NOMO-1 treated with dmso at 0.1 percent for 144 hours (cell line): ENCODE data around the gene ZNF280C.
"Not testable (repeated sequence)": the region's sequence is repeated elsewhere in the genome, so short reads cannot be mapped to it uniquely, and the experiment has no call there.

Source experiments
- DNase-seq: peaks from one replicate; lab custom pipeline; 2025; ENCODE audit not compliant: unreplicated experiment; lab: John Stamatoyannopoulos, UW

The ZNF280C gene

GRCh38 chrX:130261296-130261893 is 7.3 kb downstream of the ZNF280C start:
- no peak for DNase-seq

DNA sequence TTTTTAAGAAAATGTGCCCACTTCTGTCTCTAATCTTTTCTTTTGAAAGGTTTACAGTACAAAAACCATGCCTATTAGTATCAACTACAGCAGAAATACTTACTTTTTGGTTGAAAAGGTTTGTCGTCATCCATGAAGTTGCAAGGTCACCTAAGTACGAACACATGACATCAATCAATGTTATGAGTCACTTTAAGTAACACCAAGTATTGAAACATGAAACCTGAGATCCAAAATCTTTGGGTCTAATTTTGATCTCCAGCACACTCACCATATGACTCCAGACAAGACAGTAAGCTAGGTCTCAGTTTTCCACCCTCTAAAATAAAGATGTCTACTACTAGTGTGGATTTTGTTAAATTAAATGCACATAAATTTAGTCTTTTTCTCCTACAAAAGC is 8.4 kb downstream of the ZNF280C start:
- no peak for DNase-seq

- no peak for DNase-seq
Observed at GRCh38 chrX:130253916-130254315, 14.8 kb downstream of the ZNF280C start.

DNA sequence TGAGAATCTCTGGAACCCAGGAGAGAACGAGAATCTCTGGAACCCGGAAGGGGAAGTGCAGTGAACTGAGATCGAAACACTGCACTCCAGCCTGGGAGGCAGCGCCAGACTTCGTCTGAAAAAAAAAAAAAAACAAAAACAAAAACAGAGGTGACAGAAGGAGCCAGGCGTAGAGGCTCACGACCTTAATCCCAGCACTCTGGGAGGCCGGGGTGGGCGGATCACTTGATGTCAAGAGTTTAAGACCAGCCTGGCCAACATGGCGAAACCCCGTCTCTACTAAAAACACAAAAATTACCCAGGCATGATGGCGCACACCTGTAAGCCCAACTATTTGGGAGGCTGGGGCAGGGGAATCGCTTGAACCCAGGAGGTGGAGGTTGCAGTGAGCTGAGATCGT is 17.0 kb downstream of the ZNF280C start:
- DNase-seq = no peak

- DNase-seq = no peak
Observed at GRCh38 chrX:130247996-130248395, 20.7 kb downstream of the ZNF280C start.

GRCh38 chrX:130246084-130246483 is 22.6 kb downstream of the ZNF280C start:
- no peak for DNase-seq

GRCh38 chrX:130245441-130245840 is 23.3 kb downstream of the ZNF280C start:
- DNase-seq = no peak

DNA sequence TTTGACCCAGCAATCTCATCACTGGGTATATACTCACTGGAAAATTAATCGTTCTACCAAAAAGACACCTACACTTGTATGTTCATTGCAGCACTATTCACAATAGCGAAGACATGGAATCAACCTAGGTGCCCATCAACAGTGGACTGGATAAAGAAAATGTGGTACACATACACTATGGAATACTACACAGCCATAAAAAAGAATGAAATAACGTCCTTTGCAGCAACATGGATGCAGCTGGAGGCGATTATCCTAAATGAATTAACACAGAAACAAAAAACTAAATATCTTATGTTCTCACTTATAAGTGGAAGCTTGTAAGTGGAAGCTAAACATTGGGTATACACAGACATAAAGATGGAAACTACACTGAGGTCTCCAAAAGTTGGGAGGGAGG is 37.5 kb downstream of the ZNF280C start:
- not testable (repeated sequence) for DNase-seq

DNA sequence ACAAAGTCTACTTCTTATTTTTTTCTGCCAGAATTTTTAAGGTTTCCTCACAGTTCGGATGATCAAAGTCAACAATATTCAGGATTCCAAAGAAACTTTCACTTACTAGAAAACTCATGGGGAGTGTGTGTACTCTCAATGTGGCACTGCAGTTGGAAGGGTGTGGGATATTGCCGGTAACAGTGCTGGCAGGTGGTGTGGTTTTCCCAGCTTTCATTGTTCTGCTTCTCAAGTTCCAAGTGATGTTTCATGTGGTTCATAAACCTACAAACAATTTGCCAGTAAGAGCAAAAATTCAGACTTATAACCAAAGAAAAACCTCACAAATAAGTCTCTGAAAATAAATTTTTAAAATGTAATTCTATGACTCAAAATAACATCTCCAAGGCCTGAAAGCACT is 39.8 kb downstream of the ZNF280C start:
- no peak for DNase-seq

- no peak for DNase-seq
Observed at GRCh38 chrX:130224810-130225209, 43.9 kb downstream of the ZNF280C start.

DNA sequence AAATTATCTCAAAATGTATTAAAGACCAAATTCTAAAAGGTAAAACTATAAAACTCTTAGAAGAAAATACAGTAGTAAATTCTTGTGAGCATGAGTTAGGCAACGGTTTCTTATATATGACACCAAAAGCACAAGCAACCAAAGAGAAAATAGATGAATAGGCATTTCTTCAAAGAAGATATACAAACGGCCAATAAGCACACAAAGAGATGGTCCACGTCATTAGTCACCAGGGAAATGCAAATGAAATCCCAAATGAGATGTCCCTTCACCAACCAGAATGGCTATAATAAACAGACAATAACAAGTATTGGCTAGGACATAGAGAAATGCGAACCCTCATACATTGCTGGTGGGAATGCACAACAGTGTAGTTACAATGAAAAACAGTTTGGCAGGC is 52.4 kb downstream of the ZNF280C start:
- DNase-seq = no peak

DNA sequence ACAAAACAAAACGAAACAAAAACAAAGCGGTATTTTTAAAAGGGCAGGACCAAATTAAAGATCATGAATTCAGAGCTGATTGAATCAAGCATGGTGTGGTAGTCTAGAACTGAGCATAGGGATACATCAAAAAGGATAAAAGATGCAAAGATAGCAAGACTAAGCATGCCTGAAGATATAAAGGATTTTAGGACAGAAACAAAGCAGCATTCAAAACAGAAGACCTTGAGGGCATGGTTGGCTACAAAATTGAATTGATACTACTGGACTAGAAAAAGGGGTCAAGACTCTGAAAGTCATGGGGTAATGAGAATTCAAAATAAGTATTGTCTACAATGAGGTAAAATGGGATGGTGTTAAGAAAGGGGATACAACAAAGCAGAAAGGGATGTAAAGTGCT is 55.3 kb downstream of the ZNF280C start:
- no peak for DNase-seq

- no peak for DNase-seq
Observed at GRCh38 chrX:130212371-130212770, 56.3 kb downstream of the ZNF280C start.

- DNase-seq = no peak
Observed at GRCh38 chrX:130211415-130212186, 57.1 kb downstream of the ZNF280C start.

DNA sequence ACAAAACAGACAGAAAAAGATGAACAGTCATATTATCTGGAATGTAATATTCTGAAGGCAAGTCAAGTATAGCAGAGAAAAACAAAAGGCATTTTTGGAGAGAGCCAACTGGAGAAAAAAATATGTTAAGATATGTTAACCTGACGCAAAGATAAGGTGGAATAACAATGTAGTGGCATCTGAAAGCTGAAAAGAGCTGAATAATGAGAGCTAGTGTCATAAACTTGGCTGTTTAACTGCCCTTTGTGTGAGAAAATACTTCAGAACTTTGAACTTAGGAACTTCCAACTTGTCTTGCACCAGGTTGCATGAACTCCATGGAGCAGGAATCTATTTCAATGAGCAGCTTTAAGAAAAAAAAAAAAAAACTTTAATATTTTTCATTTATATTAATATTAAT is 64.1 kb downstream of the ZNF280C start:
- DNase-seq = no peak

GRCh38 chrX:130197464-130197863 is 71.2 kb downstream of the ZNF280C start:
- no peak for DNase-seq

- no peak for DNase-seq
Observed at GRCh38 chrX:130196466-130196865, 72.2 kb downstream of the ZNF280C start.

- DNase-seq = no peak
Observed at GRCh38 chrX:130190801-130191200, 77.9 kb downstream of the ZNF280C start.

DNA sequence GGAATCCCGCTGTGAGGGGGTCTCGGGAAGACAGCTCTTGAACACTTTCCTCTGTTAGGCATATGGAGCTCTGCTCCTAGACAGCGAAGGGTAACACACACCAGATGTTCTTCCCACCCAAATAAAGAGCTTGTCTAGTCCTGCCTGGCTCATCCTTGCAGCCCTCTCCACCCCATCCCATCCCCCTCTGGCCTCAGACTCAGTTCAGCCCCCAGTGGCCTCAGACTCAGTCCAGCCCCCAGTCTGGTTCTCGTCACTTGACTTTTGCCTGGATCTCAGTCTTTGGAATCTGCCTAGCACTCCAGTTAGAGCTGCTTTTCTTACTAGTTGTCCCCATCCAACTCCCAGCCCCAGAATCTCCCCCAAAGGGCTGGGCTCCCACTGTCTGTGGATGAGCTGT is 82.0 kb downstream of the ZNF280C start:
- no peak for DNase-seq

DNA sequence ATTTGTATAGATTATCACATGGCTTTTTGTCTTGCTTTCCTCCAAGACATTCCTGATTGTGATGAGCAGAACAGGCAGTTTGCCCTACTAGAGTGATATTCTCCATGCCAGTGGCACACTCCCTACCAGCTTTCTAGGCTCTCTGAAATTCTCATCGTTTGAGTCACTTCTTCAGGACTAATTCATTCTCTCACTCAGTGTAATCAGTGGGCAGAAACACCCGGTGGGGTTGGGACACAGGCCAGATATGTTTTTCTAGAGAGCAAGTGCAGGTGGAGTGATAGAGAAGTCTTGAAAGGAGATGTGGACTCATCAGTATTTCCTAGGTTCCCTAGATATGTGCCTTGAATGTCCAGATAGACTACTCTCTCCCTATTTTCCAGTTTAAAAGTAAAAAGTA is 83.8 kb downstream of the ZNF280C start:
- no peak for DNase-seq

DNA sequence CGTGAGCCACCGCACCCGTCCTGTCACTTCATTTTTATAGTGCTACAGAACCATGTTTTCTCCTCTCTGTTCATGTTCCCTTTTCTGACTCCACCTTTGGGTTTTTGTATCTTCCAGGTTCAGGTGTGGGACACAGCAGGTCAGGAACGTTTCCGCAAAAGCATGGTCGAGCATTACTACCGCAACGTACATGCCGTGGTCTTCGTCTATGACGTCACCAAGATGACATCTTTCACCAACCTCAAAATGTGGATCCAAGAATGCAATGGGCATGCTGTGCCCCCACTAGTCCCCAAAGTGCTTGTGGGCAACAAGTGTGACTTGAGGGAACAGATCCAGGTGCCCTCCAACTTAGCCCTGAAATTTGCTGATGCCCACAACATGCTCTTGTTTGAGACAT is 84.5 kb downstream of the ZNF280C start:
- DNase-seq = no peak

GRCh38 chrX:130179579-130180215 is 89.0 kb downstream of the ZNF280C start:
- DNase-seq = no peak
